Measurements from ENCODE around the gene SESN2. TPM values are rescaled to one million over a fixed set of nuclear protein-coding genes. Genes with fewer than 3 reads are reported as not detected.

SESN2 gene
- total and polyA plus RNA-seq, 7 experiments from 2014 or later, result 2.3 to 50.7 (median 5.5) TPM

GRCh38 chr1:28297826-28298225 is 38.5 kb downstream of the SESN2 start:
- H3K27me3 Mint-ChIP-seq, result peaks cover 0 to 8% (median 4%) of the 10 kb centered on the region in 5 donors
- no peak overlapping the region for H3K4me3 ChIP-seq (ENCODE audit: low read length)
- POLR2A ChIA-PET, result no interaction called here
- no peaks in the 10 kb centered on the region for H3K36me3 ChIP-seq (ENCODE audit: control insufficient read depth in 2 of 3, insufficient read depth in 3 of 3, low read length in 3 of 3)
- no peaks in the 10 kb centered on the region for H3K27me3 ChIP-seq (ENCODE audit: control insufficient read depth in 2 of 2, insufficient read depth in 2 of 2, low read length in 2 of 2)
- intact Hi-C loops (cut with micrococcal nuclease), result no loop called here
- CTCF ChIA-PET, result no interaction called here
- no peak overlapping the region for H3K27ac Mint-ChIP-seq
- no peak overlapping the region for H3K4me3 Mint-ChIP-seq
- no peaks in the 10 kb centered on the region for H3K9me3 ChIP-seq (ENCODE audit: control insufficient read depth in 2 of 3, low read length in 3 of 3)
- H3K36me3 Mint-ChIP-seq, result peaks cover 0 to 3% (median 0%) of the 10 kb centered on the region in 5 donors
- no peak overlapping the region for H3K27ac ChIP-seq (ENCODE audit: low read depth, low read length)
- DNase-seq, result no peak
- H3K4me1 ChIP-seq (ENCODE audit: control insufficient read depth in 2 of 2, insufficient read depth in 2 of 2, low read length in 2 of 2), result no peaks in the 10 kb centered on the region
- ATAC-seq, result no peak
- H3K9me3 Mint-ChIP-seq, result no peaks in the 10 kb centered on the region
- H3K4me1 Mint-ChIP-seq, result peaks cover 0 to 12% (median 0%) of the 10 kb centered on the region in 7 donors

DNA sequence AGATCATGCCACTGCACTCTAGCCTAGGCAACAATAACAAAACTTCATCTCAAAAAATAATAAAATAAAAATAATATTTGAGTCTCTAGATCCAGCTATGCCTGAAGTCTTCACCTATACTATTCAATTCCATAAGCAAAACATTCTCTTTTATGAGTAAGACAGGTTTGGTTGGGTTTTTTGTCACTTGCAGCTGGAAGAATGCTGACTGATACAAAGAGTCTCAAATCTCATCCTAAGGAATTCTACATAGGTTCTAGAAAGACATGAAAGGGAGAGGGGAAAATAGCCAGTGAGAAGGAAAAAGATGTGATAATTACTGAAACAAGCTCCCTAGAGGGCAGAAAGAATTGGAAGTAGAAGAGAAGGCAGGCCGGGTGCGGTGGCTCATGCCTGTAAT is 39.1 kb downstream of the SESN2 start:
- Mint-ChIP-seq H3K27me3 (peaks cover 0 to 12% (median 4%) of the 10 kb centered on the region in 5 donors), H3K27ac (no peak overlapping the region), H3K4me1 (peaks cover 0 to 12% (median 0%) of the 10 kb centered on the region in 7 donors), H3K9me3 (no peaks in the 10 kb centered on the region), H3K36me3 (peaks cover 0 to 3% (median 0%) of the 10 kb centered on the region in 5 donors), H3K4me3 (no peak overlapping the region)
- no peak for ATAC-seq
- Histone ChIP-seq H3K4me3 (ENCODE audit: low read length) (no peak overlapping the region), H3K4me1 (ENCODE audit: control insufficient read depth in 2 of 2, insufficient read depth in 2 of 2, low read length in 2 of 2) (no peaks in the 10 kb centered on the region), H3K9me3 (ENCODE audit: control insufficient read depth in 2 of 3, low read length in 3 of 3) (no peaks in the 10 kb centered on the region), H3K36me3 (ENCODE audit: control insufficient read depth in 2 of 3, insufficient read depth in 3 of 3, low read length in 3 of 3) (no peaks in the 10 kb centered on the region), H3K27me3 (ENCODE audit: control insufficient read depth in 2 of 2, insufficient read depth in 2 of 2, low read length in 2 of 2) (no peaks in the 10 kb centered on the region), H3K27ac (ENCODE audit: low read depth, low read length) (no peak overlapping the region)
- DNase-seq, result no peak
- ChIA-PET POLR2A (no interaction called here), CTCF (no interaction called here)
- intact Hi-C loops (cut with micrococcal nuclease), result no loop called here

DNA sequence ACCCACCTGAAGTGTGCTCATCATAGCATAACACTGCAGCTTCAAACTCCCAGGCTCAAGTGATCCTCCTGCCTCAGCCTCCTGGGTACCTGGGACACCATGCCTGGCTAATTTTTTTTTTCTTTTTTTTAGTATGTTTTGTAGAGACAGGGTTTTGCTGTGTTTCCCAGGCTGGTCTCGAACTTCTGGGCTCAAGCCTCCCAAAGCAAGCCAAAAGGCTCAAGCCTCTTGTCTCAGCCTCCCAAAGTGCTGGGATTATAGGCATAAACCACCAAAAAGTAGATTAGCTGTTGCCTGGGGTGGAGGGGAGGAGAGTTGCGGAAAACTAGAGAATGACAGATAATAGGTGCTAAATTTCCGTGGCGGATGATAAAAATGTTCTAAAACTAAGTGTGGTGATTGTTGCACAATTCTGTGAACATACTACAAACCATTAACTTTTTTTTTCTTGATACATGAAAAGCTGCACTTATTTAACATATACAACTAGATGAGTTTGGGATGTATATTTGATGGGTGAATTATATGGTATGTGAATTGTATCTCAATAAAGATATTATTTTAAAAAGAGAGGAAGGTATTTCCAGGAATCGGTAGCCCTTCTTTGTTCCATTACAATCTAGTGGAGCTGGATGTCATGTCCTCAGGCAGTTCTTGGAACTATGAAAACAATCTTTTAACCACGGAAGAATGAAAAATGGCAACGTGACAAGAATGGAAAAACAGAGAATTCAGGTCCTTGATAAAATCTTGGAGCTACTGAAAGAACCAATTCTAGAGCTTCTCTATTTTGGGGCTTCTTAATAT is 42.3 kb downstream of the SESN2 start:
- DNase-seq (no peak), ATAC-seq (no peak)
- no peaks in the 10 kb centered on the region for H3K9me3 Mint-ChIP-seq
- H3K36me3 Mint-ChIP-seq, result peaks cover 0 to 3% (median 0%) of the 10 kb centered on the region in 5 donors
- H3K4me3 Mint-ChIP-seq, result no peak overlapping the region
- no peaks in the 10 kb centered on the region for H3K27me3 ChIP-seq (ENCODE audit: control insufficient read depth in 2 of 2, insufficient read depth in 2 of 2, low read length in 2 of 2)
- POLR2A ChIA-PET, result interaction anchor here (0.7 kb wide), 1 partner anchor 52 kb away, joined by 3 read pairs; no protein-coding TSS in a partner anchor
- no peak overlapping the region for H3K27ac ChIP-seq (ENCODE audit: low read depth, low read length)
- CTCF ChIA-PET, result no interaction called here
- no peak overlapping the region for H3K4me3 ChIP-seq (ENCODE audit: low read length)
- H3K9me3 ChIP-seq (ENCODE audit: control insufficient read depth in 2 of 3, low read length in 3 of 3), result no peaks in the 10 kb centered on the region
- no peaks in the 10 kb centered on the region for H3K4me1 ChIP-seq (ENCODE audit: control insufficient read depth in 2 of 2, insufficient read depth in 2 of 2, low read length in 2 of 2)
- peaks cover 0 to 12% (median 0%) of the 10 kb centered on the region in 7 donors for H3K4me1 Mint-ChIP-seq
- no peaks in the 10 kb centered on the region for H3K36me3 ChIP-seq (ENCODE audit: control insufficient read depth in 2 of 3, insufficient read depth in 3 of 3, low read length in 3 of 3)
- H3K27ac Mint-ChIP-seq, result no peak overlapping the region
- intact Hi-C loops (cut with micrococcal nuclease), result no loop called here
- H3K27me3 Mint-ChIP-seq, result peaks cover 0 to 13% (median 0%) of the 10 kb centered on the region in 5 donors

- CTCF ChIA-PET, result no interaction called here
- H3K27ac Mint-ChIP-seq, result no peak overlapping the region
- no peak overlapping the region for H3K4me3 ChIP-seq (ENCODE audit: low read length)
- H3K36me3 ChIP-seq (ENCODE audit: control insufficient read depth in 2 of 3, insufficient read depth in 3 of 3, low read length in 3 of 3), result no peaks in the 10 kb centered on the region
- no peaks in the 10 kb centered on the region for H3K9me3 Mint-ChIP-seq
- H3K4me1 Mint-ChIP-seq, result peaks cover 0 to 9% (median 0%) of the 10 kb centered on the region in 7 donors
- POLR2A ChIA-PET, result interaction anchor here (0.7 kb wide), 1 partner anchor 53 kb away, joined by 3 read pairs; no protein-coding TSS in a partner anchor
- no peaks in the 10 kb centered on the region for H3K27me3 ChIP-seq (ENCODE audit: control insufficient read depth in 2 of 2, insufficient read depth in 2 of 2, low read length in 2 of 2)
- intact Hi-C loops (cut with micrococcal nuclease), result no loop called here
- ATAC-seq (no peak), DNase-seq (no peak)
- peaks cover 0 to 13% (median 0%) of the 10 kb centered on the region in 5 donors for H3K27me3 Mint-ChIP-seq
- no peaks in the 10 kb centered on the region for H3K9me3 ChIP-seq (ENCODE audit: control insufficient read depth in 2 of 3, low read length in 3 of 3)
- no peak overlapping the region for H3K4me3 Mint-ChIP-seq
- H3K36me3 Mint-ChIP-seq, result peaks cover 0 to 3% (median 0%) of the 10 kb centered on the region in 5 donors
- H3K27ac ChIP-seq (ENCODE audit: low read depth, low read length), result no peak overlapping the region
- no peaks in the 10 kb centered on the region for H3K4me1 ChIP-seq (ENCODE audit: control insufficient read depth in 2 of 2, insufficient read depth in 2 of 2, low read length in 2 of 2)
Measured at GRCh38 chr1:28302247-28302646, 42.9 kb downstream of the SESN2 start.

DNA sequence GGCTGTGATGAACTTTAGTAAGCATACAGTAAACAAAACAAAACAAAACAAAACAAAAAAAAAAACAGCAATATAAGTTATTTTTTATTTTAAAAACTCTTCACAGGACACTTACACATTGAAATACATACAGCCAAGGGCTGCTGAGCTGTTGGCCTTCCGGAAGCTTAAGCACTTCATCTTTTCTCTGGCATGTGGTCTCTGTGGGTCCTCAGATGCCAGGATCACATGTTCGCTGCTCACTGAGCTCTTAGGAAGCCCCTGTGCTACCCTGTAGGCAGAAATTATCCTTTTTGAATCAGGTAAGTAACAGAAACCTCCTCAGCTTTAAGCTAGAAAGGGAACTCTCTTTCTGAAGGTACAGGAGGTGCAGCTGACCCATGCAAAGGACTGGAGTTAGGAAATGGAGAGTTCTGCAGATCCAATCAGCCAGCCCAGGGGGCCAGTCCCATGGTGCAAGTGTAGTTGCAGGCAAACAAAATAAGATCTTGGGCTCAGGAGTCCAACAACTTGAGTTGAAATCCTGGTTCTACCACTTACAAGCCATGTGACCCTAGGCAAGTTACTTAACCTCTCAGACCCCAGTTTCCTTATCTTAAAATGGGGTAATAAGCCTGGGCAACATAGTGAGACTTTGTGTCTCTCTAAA is 47.1 kb downstream of the SESN2 start:
- intact Hi-C loops (cut with micrococcal nuclease), result no loop called here
- no peak for ATAC-seq
- Mint-ChIP-seq H3K4me3 (no peak overlapping the region), H3K36me3 (no peaks in the 10 kb centered on the region), H3K4me1 (peaks cover 0 to 2% (median 0%) of the 10 kb centered on the region in 7 donors), H3K27me3 (peaks cover 0 to 14% (median 0%) of the 10 kb centered on the region in 5 donors), H3K27ac (no peak overlapping the region), H3K9me3 (peaks cover 0 to 2% (median 0%) of the 10 kb centered on the region in 11 donors)
- Histone ChIP-seq H3K36me3 (ENCODE audit: control insufficient read depth in 2 of 3, insufficient read depth in 3 of 3, low read length in 3 of 3) (no peaks in the 10 kb centered on the region), H3K27ac (ENCODE audit: low read depth, low read length) (no peak overlapping the region), H3K4me3 (ENCODE audit: low read length) (no peak overlapping the region), H3K9me3 (ENCODE audit: control insufficient read depth in 2 of 3, low read length in 3 of 3) (no peaks in the 10 kb centered on the region), H3K4me1 (ENCODE audit: control insufficient read depth in 2 of 2, insufficient read depth in 2 of 2, low read length in 2 of 2) (no peaks in the 10 kb centered on the region), H3K27me3 (ENCODE audit: control insufficient read depth in 2 of 2, insufficient read depth in 2 of 2, low read length in 2 of 2) (no peaks in the 10 kb centered on the region)
- ChIA-PET POLR2A (interaction anchor here (0.6 to 0.7 kb wide), 3 partner anchors 10 to 260 kb away, joined by 4 to 5 read pairs (median 4); partner anchors contain the start of gene MED18), CTCF (no interaction called here)
- DNase-seq, result no peak

- Histone ChIP-seq H3K4me3 (ENCODE audit: low read length) (no peak overlapping the region), H3K4me1 (ENCODE audit: control insufficient read depth in 2 of 2, insufficient read depth in 2 of 2, low read length in 2 of 2) (no peaks in the 10 kb centered on the region), H3K27me3 (ENCODE audit: control insufficient read depth in 2 of 2, insufficient read depth in 2 of 2, low read length in 2 of 2) (no peaks in the 10 kb centered on the region), H3K9me3 (ENCODE audit: control insufficient read depth in 2 of 3, low read length in 3 of 3) (no peaks in the 10 kb centered on the region), H3K36me3 (ENCODE audit: control insufficient read depth in 2 of 3, insufficient read depth in 3 of 3, low read length in 3 of 3) (no peaks in the 10 kb centered on the region), H3K27ac (ENCODE audit: low read depth, low read length) (no peak overlapping the region)
- peaks cover 0 to 6% (median 0%) of the 10 kb centered on the region in 5 donors for H3K27me3 Mint-ChIP-seq
- peaks cover 0 to 2% (median 0%) of the 10 kb centered on the region in 7 donors for H3K4me1 Mint-ChIP-seq
- DNase-seq, result no peak
- intact Hi-C loops (cut with micrococcal nuclease), result no loop called here
- no peak overlapping the region for H3K4me3 Mint-ChIP-seq
- H3K36me3 Mint-ChIP-seq, result no peaks in the 10 kb centered on the region
- H3K27ac Mint-ChIP-seq, result no peak overlapping the region
- POLR2A ChIA-PET, result no interaction called here
- no peak for ATAC-seq
- CTCF ChIA-PET, result no interaction called here
- H3K9me3 Mint-ChIP-seq, result peaks cover 0 to 2% (median 0%) of the 10 kb centered on the region in 11 donors
Measured at GRCh38 chr1:28308750-28309149, 49.4 kb downstream of the SESN2 start.
